HG02763 (cell line): ENCODE results near the gene DYNC1LI2.
"Not testable (repeated sequence)": the region's sequence is repeated elsewhere in the genome, so short reads cannot be mapped to it uniquely, and the experiment has no call there.

ENCODE experiments used
- ATAC-seq: cut with Tn5 transposase; IDR thresholded peaks from one replicate; pipeline ENCODE4 v1.9.1; 2021; ENCODE audit warnings: mild to moderate bottlenecking, moderate library complexity; ENCODE audit not compliant: unreplicated experiment

Gene DYNC1LI2

GRCh38 chr16:66698046-66698445 lies 53.4 kb downstream of the DYNC1LI2 start:
- ATAC-seq, result no peak

GRCh38 chr16:66696669-66697630 lies 54.5 kb downstream of the DYNC1LI2 start, which contains the start of gene CMTM4:
CMTM4 (minus strand) TSS chr16:66696743; CDS start chr16:66696525, 218 bp downstream.
- peak; percentile 95 for ATAC-seq

DNA sequence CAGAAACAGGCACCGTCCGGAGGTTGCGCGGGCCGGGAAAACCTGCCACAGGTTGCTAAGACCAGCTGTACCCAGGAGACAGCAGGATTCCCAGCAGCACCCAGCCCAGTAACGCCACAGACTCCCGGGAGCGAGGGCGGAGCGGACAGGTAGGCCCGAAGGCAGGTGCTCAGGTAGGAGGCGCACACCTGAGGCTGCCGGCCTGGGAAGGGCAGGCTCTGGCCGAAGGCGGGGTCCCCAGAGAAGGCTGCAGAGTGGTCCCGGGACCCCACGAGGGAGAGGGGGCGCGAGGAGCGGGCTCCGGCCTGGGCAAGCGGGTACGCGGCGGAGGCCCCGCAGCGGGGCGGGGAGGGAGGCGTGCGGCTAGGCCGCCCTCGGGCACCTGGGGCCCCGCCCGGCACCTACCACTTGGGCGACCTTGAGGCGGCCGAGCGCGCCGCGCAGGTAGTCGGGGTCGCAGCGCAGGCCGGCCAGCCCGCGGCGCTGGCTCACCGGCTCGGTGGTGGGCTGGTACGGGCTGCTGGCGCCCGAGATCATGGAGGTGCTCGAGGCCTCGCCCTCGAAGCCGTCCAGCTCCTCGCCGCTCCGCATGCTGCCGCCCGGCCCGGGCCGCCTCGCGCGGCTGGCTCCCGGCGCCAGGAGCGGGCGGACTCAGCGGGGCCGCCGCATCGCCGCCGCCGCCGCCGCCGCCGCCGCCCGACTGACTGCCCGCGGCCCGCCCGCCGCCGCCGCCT lies 55.3 kb downstream of the DYNC1LI2 start:
- peak; percentile 23 for ATAC-seq

DNA sequence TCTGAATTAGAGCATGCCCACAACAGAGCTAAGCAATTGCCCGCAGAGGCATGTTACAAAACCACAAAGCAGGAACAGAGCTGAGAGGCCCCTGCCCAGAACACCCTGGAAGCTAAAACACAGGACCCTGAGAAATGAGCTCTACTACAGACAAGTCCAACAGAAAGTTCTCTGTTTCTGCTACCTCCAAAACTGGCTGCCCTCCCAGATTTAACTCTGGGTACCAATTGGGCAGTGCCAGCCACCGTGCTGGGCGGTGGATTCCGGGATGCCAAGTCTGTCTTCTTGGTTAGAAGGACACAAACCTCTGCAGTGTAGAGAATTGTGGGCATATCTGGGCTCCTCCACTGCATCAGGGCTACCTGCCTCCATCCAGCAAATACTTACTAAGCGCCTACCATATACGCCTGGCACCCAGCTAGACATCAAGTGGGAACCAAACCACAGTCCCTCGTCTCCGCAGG lies 55.9 kb downstream of the DYNC1LI2 start:
- no peak for ATAC-seq

DNA sequence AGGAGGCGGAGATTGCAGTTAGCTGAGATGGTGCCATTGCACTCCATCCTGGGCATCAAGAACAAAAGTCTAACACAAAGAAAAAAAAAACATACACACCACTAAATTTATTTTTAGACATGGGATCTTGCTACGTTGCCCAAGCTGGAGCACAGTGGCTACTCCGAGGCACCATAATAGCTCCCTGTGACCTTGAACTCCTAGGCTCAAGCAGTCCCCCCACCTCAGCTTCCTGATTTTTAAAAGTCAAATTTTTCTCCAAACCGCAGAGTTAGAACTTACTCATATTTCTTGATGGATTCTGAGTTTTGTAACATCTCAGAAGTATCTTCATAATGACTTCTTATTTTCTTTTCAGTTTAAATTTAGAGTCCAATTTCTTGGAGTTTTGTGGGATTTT lies 58.3 kb downstream of the DYNC1LI2 start:
- no peak for ATAC-seq

GRCh38 chr16:66692341-66692740 lies 59.1 kb downstream of the DYNC1LI2 start:
- ATAC-seq, result no peak

DNA sequence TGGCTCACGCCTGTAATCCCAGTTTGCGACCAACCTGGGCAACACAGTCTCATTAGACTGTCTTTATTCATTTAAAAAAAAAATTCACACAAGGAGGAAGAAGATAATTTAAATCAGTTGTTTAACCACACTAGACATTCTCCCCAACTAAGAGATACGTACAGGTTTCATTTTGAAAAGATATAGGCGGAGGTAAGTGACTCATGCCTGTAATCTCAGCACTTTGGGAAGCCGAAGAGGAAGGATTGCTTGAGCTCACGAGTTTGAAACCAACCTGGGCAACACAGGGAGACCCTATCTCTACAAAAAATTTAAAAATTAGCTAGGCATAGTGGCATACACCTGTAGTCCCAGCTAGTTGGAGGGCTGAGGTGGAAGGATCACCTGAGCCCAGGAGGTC lies 60.2 kb downstream of the DYNC1LI2 start:
- ATAC-seq, result no peak

- no peak for ATAC-seq
Observed at GRCh38 chr16:66690106-66690847, 61.1 kb downstream of the DYNC1LI2 start.

- ATAC-seq, result no peak
Observed at GRCh38 chr16:66689282-66689681, 62.1 kb downstream of the DYNC1LI2 start.

DNA sequence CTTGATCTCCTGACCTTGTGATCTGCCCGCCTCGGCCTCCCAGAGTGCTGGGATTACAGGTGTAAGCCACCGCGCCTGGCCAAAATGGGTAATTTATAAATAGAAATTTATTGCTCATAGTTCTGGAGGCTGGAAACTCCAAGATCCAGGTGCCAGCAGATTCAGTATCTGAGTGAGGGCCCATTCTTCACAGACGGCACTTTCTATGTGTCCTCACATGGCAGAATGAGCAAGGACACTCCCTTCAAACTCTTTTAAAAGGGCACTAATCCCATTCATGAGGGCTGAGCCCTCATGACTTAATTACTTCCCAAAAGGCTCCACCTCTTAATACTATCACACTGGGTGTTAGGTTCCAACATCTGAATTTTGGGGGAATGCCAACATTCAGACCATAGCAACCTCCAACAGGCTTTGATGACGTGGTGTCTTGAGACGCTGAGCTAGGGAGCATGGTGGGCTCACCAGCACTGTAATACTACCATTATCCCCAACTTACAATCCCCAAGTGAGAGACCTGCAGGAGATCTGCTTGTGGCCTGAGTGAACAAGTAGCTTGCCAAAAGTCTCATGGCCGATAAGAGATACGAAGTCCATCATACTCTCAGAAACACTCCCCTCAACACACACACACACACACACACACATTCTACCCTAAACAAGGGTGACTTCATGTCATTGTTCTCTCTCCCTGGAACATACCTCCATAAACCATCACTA lies 63.3 kb downstream of the DYNC1LI2 start:
- no peak for ATAC-seq

DNA sequence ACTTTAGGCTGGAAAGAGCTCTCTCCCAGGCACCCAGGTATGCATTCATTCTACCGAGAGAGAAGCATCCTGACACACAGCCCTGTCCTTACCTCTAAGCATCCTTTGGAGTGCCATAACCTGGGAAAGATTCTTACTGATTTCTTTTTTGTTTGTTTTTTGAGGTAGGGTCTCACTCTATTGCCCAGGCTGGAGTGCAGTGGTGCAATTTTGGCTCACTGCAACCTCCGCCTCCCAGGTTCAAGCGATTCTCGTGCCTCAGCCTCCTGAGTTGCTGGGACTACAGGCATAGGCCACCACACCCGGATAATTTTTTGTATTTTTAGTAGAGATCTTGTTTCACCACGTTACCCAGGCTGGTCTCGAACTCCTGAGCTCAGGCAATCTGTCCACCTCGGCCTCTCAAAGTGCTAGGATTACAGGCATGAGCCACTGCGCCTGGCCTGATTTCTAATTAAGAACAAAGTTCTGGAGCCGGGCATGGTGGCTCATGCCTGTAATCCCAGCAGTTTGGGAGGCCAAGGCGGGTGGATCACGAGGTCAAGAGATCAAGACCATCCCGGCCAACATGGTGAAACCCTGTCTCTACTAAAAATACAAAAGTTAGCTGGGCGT lies 65.8 kb downstream of the DYNC1LI2 start:
- ATAC-seq, result not testable (repeated sequence)

- ATAC-seq, result no peak
Observed at GRCh38 chr16:66682271-66682670, 69.1 kb downstream of the DYNC1LI2 start.

DNA sequence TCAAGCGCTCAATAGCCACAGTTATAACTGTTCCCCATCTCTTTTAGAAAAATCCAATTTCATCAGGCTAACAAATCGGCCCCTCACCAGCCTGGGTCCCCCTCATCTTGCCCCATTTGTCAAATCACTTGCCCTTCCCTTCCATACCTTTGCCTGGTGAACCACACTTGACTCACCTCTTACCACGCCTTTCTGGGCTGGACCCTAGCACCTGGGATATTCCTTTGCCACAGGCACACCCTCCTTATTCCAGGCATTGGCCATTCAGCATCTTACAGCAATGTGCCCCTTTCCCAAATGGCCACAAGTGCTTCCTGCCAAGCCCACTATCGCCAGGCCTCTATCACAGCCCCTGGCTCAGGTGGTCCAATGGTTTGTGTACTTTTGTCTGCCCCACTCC lies 69.7 kb downstream of the DYNC1LI2 start:
- ATAC-seq, result no peak

- no peak for ATAC-seq
Observed at GRCh38 chr16:66678337-66678736, 73.1 kb downstream of the DYNC1LI2 start.

GRCh38 chr16:66677836-66678235 lies 73.6 kb downstream of the DYNC1LI2 start:
- ATAC-seq, result no peak

- ATAC-seq, result no peak
Observed at GRCh38 chr16:66677179-66677578, 74.2 kb downstream of the DYNC1LI2 start.

- ATAC-seq, result no peak
Observed at GRCh38 chr16:66676599-66676998, 74.8 kb downstream of the DYNC1LI2 start.

GRCh38 chr16:66673691-66674090 lies 77.7 kb downstream of the DYNC1LI2 start:
- no peak for ATAC-seq
